HG03520 (cell line): ENCODE results near the gene DDX39B.
"Not testable (repeated sequence)": the region's sequence is repeated elsewhere in the genome, so short reads cannot be mapped to it uniquely, and the experiment has no call there.

Experiments used
- ATAC-seq: cut with Tn5 transposase; IDR thresholded peaks from one replicate; pipeline ENCODE4 v1.9.1; 2021; ENCODE audit warnings: mild to moderate bottlenecking, moderate library complexity; ENCODE audit not compliant: unreplicated experiment

Gene DDX39B

GRCh38 chr6:31529329-31530150, 12.3 kb downstream of the DDX39B start:
- no peak for ATAC-seq

GRCh38 chr6:31528821-31529328, 12.9 kb downstream of the DDX39B start, which contains the start of gene MCCD1:
Gene MCCD1, plus strand, starts transcription at chr6:31528962. Its CDS starts 53 bp downstream, at chr6:31529015.
- no peak for ATAC-seq

GRCh38 chr6:31528307-31528777, 13.5 kb downstream of the DDX39B start:
- ATAC-seq, result no peak

GRCh38 chr6:31525932-31526591, 15.7 kb downstream of the DDX39B start:
- no peak for ATAC-seq

- no peak for ATAC-seq
Observed at GRCh38 chr6:31525553-31525931, 16.3 kb downstream of the DDX39B start.

GRCh38 chr6:31521835-31522234, 20.0 kb downstream of the DDX39B start:
- ATAC-seq, result no peak

GRCh38 chr6:31513456-31514165, 28.2 kb downstream of the DDX39B start:
- no peak for ATAC-seq

GRCh38 chr6:31510007-31510406, 31.8 kb downstream of the DDX39B start:
- ATAC-seq, result no peak

- not testable (repeated sequence) for ATAC-seq
Observed at GRCh38 chr6:31509036-31509435, 32.8 kb downstream of the DDX39B start.

- no peak for ATAC-seq
Observed at GRCh38 chr6:31502586-31502985, 39.2 kb downstream of the DDX39B start.

GRCh38 chr6:31499648-31500047, 42.2 kb downstream of the DDX39B start:
- not testable (repeated sequence) for ATAC-seq

- ATAC-seq, result no peak
Observed at GRCh38 chr6:31498748-31499147, 43.1 kb downstream of the DDX39B start.

GRCh38 chr6:31497531-31498476, 44.0 kb downstream of the DDX39B start, which contains the start of gene MICB:
Gene MICB, plus strand, starts transcription at chr6:31498145. Its CDS starts 49 bp downstream, at chr6:31498194.
- no peak for ATAC-seq

GRCh38 chr6:31496826-31497225, 45.0 kb downstream of the DDX39B start:
- not testable (repeated sequence) for ATAC-seq

- no peak for ATAC-seq
Observed at GRCh38 chr6:31495580-31495979, 46.2 kb downstream of the DDX39B start.

- peak; percentile 37 for ATAC-seq
Observed at GRCh38 chr6:31493875-31494694, 47.7 kb downstream of the DDX39B start.

GRCh38 chr6:31493550-31493874, 48.3 kb downstream of the DDX39B start:
- not testable (repeated sequence) for ATAC-seq

GRCh38 chr6:31490115-31490873, 51.5 kb downstream of the DDX39B start:
- ATAC-seq, result no peak

GRCh38 chr6:31489086-31489485, 52.7 kb downstream of the DDX39B start:
- no peak for ATAC-seq
